A673 (cell line): ENCODE results near the gene TRRAP. TPM values are rescaled to one million over a fixed set of nuclear protein-coding genes. Genes with fewer than 3 reads are reported as not detected.

ENCODE experiments used
- BruUV-seq: library from RNA; stranded (reverse); fragments of 400-500 nt; replicated peaks from 2 replicates; lab custom pipeline; 2021; lab: Mats Ljungman, UMichigan
- CTCF ChIA-PET: fragments of 300-600 bp; sonication (Branson Sonifier 250); formaldehyde crosslinking; loops from one replicate; lab custom pipeline; 2022; ENCODE audit warnings: antibody characterized with exemption; lab: Charles Lee
- POLR2A ChIA-PET: fragments of 300-600 bp; sonication (Branson Sonifier 250); formaldehyde crosslinking; loops from one replicate; lab custom pipeline; 2022; ENCODE audit warnings: antibody characterized with exemption; ENCODE audit not compliant: low non-redundant PET; lab: Charles Lee
- DNase-seq: peaks from one replicate; pipeline ENCODE4 v3.0.0-alpha.2; 2015; ENCODE audit warnings: low spot score
- H3K27ac ChIP-seq: fragments of 200-600 bp; sonication (generic); 2 replicates; pipeline ENCODE4 v1.5.1; 2016; ENCODE audit warnings: mixed run types, low read depth, mild to moderate bottlenecking, mixed read lengths, antibody characterized with exemption, low read length; ENCODE audit not compliant: poor library complexity, severe bottlenecking
- H3K27me3 ChIP-seq: fragments of 200-600 bp; sonication (generic); replicated peaks from 2 replicates; pipeline ENCODE4 v1.6.1; 2017; ENCODE audit warnings: mixed run types, low read depth, mild to moderate bottlenecking, mixed read lengths, antibody characterized with exemption, low read length; ENCODE audit not compliant: insufficient read depth, poor library complexity
- H3K36me3 ChIP-seq: fragments of 200-600 bp; sonication (generic); 2 replicates; pipeline ENCODE4 v1.6.1; 2016; ENCODE audit warnings: mixed run types, mild to moderate bottlenecking, mixed read lengths, antibody characterized with exemption, low read length; ENCODE audit not compliant: insufficient read depth, poor library complexity, severe bottlenecking
- H3K4me1 ChIP-seq: fragments of 200-600 bp; sonication (generic); 2 replicates; pipeline ENCODE4 v1.6.1; 2017; ENCODE audit warnings: mixed run types, mild to moderate bottlenecking, mixed read lengths, antibody characterized with exemption, low read length; ENCODE audit not compliant: insufficient read depth, poor library complexity, severe bottlenecking
- H3K4me3 ChIP-seq: fragments of 200-600 bp; sonication (generic); 2 replicates; pipeline ENCODE4 v1.5.1; 2016; ENCODE audit warnings: low read depth, mixed run types, mild to moderate bottlenecking, mixed read lengths, low read length; ENCODE audit not compliant: poor library complexity, severe bottlenecking
- H3K9me3 ChIP-seq: fragments of 200-600 bp; sonication (generic); 2 replicates; pipeline ENCODE4 v1.6.1; 2016; ENCODE audit warnings: mixed run types, low read depth, mild to moderate bottlenecking, mixed read lengths, antibody characterized with exemption, low read length; ENCODE audit not compliant: poor library complexity, severe bottlenecking
- EZH2 ChIP-seq: fragments of 200-600 bp; sonication (generic); IDR thresholded peaks from 2 replicates; pipeline ENCODE4 v1.6.1; 2017; ENCODE audit warnings: borderline replicate concordance, low read depth, mild to moderate bottlenecking, mixed read lengths, antibody characterized with exemption, low read length; ENCODE audit not compliant: poor library complexity, severe bottlenecking
- intact Hi-C: fragments of 100-400 bp; cut with micrococcal nuclease; formaldehyde crosslinking; loops from one replicate; pipeline ENCODE4 v1.10.0; 2022; ENCODE audit not compliant: unreplicated experiment
- total RNA-seq: library from RNA; stranded (reverse); gene quantifications from 2 replicates; pipeline ENCODE4 v1.2.3, GENCODE V29; 2021
- TF ChIP-seq, protein P1 (sequence below): fragments of 300-800, 200-600 bp; sonication (generic); conservative IDR thresholded peaks from 2 replicates; pipeline ENCODE4 v1.5.1; 2017; ENCODE audit warnings: low read depth, mild to moderate bottlenecking, antibody characterized with exemption, low read length, moderate library complexity, mixed read lengths

Gene TRRAP
- total RNA-seq, 1 experiment from 2014 or later = 50.2 TPM

DNA sequence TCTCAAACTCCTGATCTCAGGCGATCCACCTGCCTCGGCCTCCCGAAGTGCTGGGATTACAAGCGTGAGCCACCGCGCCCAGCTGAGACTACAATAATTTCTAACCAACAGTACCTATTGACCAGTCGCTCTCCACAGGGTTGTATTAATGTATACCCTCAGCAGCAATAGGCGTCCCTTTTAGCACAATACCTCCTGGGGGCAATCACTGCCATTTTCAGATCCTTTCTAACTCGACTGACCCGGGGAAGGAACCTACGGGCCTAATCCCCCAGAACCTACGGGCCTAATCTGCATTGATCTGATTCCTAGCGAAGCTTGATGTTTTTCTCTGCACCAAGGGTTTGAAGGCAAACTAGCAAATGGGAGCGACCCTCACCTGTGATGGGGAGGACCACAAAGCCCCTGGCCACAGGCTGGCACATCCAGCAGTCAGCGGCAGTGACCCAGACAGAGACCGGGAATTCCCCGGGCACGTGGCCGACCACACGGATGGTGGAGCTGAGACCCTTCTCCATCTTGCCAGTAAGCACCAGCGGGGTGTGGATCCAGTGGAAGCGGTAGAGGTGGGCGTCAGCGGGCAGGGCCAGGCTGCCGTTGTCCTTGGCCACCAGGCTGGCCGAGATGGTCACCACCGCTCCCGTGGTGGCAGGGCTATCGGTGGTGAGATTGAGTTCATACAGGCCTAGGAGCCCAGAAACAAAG, 15.5 kb upstream of the TRRAP start:
- Histone ChIP-seq H3K9me3 (no peaks in the 10 kb centered on the region), H3K27me3 (no peaks in the 10 kb centered on the region), H3K36me3 (no peaks in the 10 kb centered on the region), H3K27ac (no peak overlapping the region), H3K4me1 (no peaks in the 10 kb centered on the region), H3K4me3 (no peak overlapping the region)
- no peak for TF ChIP-seq EZH2
- TF ChIP-seq, protein P1, sequence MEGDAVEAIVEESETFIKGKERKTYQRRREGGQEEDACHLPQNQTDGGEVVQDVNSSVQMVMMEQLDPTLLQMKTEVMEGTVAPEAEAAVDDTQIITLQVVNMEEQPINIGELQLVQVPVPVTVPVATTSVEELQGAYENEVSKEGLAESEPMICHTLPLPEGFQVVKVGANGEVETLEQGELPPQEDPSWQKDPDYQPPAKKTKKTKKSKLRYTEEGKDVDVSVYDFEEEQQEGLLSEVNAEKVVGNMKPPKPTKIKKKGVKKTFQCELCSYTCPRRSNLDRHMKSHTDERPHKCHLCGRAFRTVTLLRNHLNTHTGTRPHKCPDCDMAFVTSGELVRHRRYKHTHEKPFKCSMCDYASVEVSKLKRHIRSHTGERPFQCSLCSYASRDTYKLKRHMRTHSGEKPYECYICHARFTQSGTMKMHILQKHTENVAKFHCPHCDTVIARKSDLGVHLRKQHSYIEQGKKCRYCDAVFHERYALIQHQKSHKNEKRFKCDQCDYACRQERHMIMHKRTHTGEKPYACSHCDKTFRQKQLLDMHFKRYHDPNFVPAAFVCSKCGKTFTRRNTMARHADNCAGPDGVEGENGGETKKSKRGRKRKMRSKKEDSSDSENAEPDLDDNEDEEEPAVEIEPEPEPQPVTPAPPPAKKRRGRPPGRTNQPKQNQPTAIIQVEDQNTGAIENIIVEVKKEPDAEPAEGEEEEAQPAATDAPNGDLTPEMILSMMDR = no peak
- no peak for DNase-seq
- ChIA-PET CTCF (no interaction called here), POLR2A (no interaction called here)
- no TSS peak for BruUV-seq
- intact Hi-C loops = no loop called here

DNA sequence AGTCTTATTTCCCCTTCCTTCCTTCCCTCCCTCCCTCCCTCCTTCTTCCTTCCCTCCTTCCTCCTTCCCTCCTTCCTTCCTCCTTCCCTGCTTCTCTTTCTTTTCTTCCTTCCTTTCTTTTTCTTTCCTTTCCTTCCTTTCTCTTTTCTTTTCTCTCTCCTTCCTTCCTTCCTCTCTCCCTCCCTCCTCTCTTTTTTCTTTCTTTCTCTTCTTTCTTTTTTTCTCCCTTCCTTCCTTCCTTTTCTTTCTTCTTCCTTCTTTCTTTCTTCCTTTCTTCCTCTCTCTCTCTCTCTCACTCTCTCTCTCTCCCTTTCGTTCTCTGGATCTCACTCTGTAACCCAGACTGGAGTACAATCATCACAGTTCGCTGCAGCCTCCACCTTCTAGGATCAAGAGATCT, 14.7 kb upstream of the TRRAP start:
- intact Hi-C loops = no loop called here
- POLR2A ChIA-PET = no interaction called here
- CTCF ChIA-PET = no interaction called here

DNA sequence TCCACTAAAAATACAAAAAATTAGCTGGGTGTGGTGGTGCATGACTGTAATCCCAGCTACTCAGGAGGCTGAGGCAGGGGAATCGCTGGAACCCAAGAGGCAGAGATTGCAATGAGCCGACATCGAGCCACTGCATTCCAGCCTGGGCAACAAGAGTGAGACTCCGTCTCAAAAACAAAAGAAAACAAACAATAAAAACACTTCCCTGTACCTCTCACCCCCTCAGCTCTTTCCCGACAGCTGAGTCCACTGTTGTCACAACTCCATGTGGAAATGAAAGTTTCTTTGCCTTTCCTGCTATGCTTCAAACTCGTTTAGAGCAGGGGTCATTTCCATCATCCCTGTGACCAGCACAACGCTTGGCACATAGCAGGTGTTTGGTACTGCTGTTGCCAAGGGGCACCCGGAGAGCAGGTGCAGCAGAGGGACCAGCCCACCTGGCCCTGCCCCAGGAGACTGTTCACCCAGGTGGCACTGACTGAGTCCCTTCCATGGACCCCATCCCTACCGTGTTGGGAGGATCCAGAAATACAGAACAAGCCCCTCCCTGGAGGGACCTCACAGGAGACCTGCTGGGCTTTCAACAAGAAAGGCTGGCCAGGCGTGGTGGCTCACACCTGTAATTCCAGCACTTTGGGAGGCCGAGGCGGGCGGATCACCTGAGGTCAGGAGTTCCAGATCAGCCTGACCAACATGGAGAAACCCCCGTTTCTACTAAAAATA, 13.4 kb upstream of the TRRAP start:
- H3K36me3 ChIP-seq = no peaks in the 10 kb centered on the region
- POLR2A ChIA-PET = no interaction called here
- no peak overlapping the region for H3K27ac ChIP-seq
- H3K9me3 ChIP-seq = no peaks in the 10 kb centered on the region
- DNase-seq = no peak
- CTCF ChIA-PET = no interaction called here
- no peak overlapping the region for H3K4me3 ChIP-seq
- H3K27me3 ChIP-seq = peaks cover 16% of the 10 kb centered on the region
- H3K4me1 ChIP-seq = no peaks in the 10 kb centered on the region
- no TSS peak for BruUV-seq
- intact Hi-C loops = no loop called here
- no peak for TF ChIP-seq EZH2
- TF ChIP-seq, protein P1 = no peak

More for the DNA sequence above, 14.7 kb upstream of the TRRAP start:
- DNase-seq = no peak
- Histone ChIP-seq H3K36me3 (no peaks in the 10 kb centered on the region), H3K4me3 (no peak overlapping the region), H3K4me1 (no peaks in the 10 kb centered on the region), H3K27me3 (peaks cover 5% of the 10 kb centered on the region), H3K9me3 (no peaks in the 10 kb centered on the region), H3K27ac (no peak overlapping the region)
- TF ChIP-seq EZH2 = no peak
- TF ChIP-seq, protein P1 = no peak
- no TSS peak for BruUV-seq
